ENCODE data around the gene FOXN3.
"Not testable (repeated sequence)": the region's sequence is repeated elsewhere in the genome, so short reads cannot be mapped to it uniquely, and the experiment has no call there.

FOXN3 gene

DNA sequence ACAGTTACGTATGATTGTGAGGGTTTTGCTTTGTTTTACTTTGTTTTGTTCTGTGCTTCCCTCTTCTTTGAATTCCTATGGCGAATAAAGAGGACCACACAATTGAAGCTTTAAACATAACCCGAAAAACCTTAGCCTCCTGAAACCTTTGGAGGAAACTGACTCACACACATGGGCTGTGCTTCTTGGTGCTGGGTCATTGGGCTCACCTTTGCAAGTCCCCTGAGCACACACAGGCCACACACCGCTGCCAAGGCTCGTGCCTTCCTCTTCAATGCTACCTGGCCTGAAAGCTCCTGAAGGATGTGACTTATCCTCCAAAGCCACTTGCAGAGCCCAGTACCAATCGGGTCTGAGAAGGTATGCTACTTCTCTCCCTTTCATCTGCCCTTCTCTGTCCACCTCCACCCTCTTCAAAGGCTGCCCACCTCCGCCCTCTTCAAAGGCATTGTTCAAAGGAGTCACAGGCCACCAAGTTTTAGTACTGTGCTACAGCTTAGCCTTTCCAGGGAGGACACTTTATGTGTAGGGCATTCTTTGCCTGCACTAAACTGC is 114.6 kb downstream of the FOXN3 start:
- no peak for DNase-seq

DNA sequence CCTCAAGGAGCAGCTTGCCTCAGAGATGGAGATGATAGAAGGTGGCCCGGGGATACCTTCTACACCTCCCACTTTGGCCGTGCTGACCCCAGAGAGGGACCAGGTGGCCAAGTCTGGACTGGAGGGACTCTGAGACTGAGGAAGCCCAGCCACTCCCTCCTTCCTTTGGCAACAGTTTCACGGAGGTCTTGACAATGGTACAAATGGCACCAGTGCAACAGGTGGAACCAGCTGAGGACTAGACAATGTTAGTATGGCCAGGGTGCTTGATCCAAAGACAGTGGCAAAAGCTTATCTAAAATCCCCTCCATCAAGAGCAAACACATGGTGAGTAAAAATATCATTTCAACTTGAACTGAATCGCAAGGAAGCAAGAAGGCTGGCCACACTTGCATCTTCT is 117.4 kb downstream of the FOXN3 start:
- no peak for DNase-seq

GRCh38 chr14:89298056-89298834 is 118.8 kb downstream of the FOXN3 start:
- no peak for DNase-seq

- DNase-seq = no peak
These were observed 120.7 kb downstream of the FOXN3 start for GRCh38 chr14:89296281-89296745.

- no peak for DNase-seq
These were observed 122.2 kb downstream of the FOXN3 start for GRCh38 chr14:89294872-89295271.

GRCh38 chr14:89294469-89294868 is 122.6 kb downstream of the FOXN3 start:
- DNase-seq = not testable (repeated sequence)

- DNase-seq = no peak
These were observed 123.0 kb downstream of the FOXN3 start for GRCh38 chr14:89294060-89294459.

GRCh38 chr14:89293314-89293916 is 123.6 kb downstream of the FOXN3 start:
- peak in 1 of 2 donors; percentile 28 for DNase-seq

- DNase-seq = peak; percentile 85 to 93
These were observed 124.3 kb downstream of the FOXN3 start for GRCh38 chr14:89292579-89293313.

- DNase-seq = no peak
These were observed 125.6 kb downstream of the FOXN3 start for GRCh38 chr14:89291351-89291940.

GRCh38 chr14:89290813-89291212 is 126.2 kb downstream of the FOXN3 start:
- no peak for DNase-seq

- DNase-seq = no peak
These were observed 127.6 kb downstream of the FOXN3 start for GRCh38 chr14:89289477-89289876.

- DNase-seq = no peak
These were observed 128.9 kb downstream of the FOXN3 start for GRCh38 chr14:89288114-89288513.

- DNase-seq = no peak
These were observed 132.5 kb downstream of the FOXN3 start for GRCh38 chr14:89284333-89285058.

GRCh38 chr14:89283327-89284060 is 133.5 kb downstream of the FOXN3 start:
- DNase-seq = peak in 1 of 2 donors; percentile 22

GRCh38 chr14:89282191-89282590 is 134.8 kb downstream of the FOXN3 start:
- no peak for DNase-seq

DNA sequence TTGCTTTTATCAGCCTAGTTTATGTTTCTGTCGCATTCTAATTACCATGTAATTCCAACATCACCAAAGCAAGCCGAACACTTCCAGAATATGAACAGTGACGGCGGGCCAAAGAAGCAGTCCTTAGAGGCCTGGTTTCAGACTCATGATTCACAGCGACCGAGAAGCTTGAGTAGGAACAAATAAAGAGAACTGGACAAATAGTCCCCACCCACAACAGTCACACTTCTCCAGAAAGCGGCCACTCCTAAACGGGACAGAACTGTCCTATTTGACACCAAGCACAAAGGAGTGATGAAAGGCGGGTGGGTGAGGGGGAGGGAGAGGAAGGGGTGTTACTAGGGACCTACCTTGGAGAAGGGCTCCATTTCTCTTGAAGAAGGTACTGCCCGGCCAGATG is 136.4 kb downstream of the FOXN3 start:
- peak; percentile 80 to 90 for DNase-seq

- DNase-seq = no peak
These were observed 137.3 kb downstream of the FOXN3 start for GRCh38 chr14:89279649-89280232.

- DNase-seq = no peak
These were observed 139.8 kb downstream of the FOXN3 start for GRCh38 chr14:89277203-89277602.

- peak; percentile 81 to 94 for DNase-seq
These were observed 140.5 kb downstream of the FOXN3 start for GRCh38 chr14:89276424-89276975.
